ENCODE results near the gene SIGLEC8.
"Not testable (repeated sequence)": the region's sequence is repeated elsewhere in the genome, so short reads cannot be mapped to it uniquely, and the experiment has no call there.

Gene SIGLEC8

DNA sequence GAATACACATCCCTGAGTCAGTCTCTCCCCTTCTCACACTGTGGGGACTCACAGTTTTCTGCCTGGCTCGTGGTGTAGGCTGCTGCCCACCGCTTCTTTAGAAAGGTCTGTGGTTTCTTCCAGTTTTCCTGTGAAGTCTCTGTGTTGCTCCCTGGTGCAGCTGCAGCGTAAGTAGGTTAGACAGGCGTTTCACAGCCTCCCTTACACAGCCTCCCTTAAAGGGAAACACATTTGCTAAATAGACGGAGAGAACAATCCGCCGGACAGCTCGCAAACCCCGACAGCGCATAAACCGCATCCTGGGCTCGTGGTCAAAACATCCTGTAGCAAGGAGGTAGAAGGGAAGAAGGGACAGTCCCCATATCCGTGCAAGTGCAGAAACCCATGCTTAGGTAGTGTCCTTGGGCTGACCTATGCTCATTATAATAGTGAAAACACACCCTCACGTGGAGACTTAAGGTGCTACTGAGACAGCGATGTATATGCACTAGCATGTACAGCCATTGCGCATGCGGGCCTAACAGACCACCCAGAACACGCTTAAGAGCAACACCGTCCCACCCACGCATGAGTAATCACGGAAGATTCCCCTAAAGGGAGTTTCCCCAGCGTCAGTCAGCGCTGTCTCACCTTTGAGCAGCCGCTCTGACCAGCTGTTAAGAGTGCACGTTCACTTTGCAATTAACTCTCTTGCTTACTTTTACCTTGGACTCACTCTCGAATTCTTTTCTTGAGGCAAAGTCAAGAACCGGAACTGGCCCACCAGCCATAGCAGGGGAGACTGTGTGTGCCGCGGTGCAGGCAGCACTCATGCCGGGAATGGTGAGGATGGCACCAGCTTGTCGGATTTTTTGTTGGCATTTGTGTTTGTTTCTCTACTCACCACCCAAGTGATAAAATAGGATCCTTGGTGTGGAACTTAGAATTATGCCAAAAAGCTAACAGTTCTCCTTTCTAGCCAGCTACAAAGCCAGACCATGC lies 16.6 kb downstream of the SIGLEC8 start:
- DNase-seq = no peak

DNA sequence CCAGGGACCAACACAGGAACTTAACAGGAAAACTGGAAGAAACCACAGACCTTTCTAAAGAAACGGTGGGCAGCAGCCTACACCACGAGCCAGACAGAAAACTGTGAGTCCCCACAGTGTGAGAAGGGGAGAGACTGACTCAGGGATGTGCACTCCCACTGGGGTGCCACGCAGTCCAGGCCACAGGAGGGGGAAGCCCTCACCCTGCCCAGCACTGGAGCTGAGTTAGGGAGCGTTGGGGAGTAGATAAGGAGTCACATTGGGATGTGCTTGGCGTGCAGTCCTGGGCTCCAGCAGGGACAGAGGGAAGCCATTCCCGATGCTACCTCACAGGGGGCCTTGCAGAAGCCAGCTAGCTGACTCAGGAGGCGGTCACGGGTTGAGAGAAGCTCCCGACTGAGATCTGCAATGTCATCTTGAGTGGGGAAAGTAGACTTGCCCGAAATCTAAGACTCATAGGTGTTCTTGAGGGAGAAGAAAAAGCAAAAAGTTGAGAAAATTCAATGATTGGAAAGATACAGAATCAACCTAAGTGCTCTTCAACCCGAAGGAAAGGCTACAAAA lies 17.3 kb downstream of the SIGLEC8 start:
- no peak for DNase-seq

- no peak for DNase-seq
Observed at GRCh38 chr19:51440052-51440451, 18.2 kb downstream of the SIGLEC8 start.

DNA sequence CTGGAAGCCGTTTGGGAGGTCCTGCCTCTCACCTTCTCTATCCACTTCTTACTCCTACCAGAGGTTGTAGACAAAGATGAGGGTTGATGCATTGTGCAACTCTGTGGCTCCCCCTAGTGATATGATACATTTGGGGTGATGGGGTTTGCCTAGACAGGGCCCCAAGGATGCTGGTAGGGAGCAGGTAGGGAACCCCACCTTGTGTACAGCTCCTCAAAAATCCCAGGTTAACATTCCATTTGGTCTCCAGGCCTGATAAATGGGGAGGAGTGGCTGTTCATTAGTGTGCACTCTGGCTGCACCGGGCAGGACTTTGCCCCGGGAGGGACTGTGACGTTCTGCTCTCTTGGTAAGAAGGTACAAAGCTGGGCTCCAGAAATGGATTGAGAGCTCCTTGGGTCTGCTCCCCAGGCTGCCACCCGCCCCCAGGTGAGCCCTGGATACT lies 19.2 kb downstream of the SIGLEC8 start:
- DNase-seq = no peak

DNA sequence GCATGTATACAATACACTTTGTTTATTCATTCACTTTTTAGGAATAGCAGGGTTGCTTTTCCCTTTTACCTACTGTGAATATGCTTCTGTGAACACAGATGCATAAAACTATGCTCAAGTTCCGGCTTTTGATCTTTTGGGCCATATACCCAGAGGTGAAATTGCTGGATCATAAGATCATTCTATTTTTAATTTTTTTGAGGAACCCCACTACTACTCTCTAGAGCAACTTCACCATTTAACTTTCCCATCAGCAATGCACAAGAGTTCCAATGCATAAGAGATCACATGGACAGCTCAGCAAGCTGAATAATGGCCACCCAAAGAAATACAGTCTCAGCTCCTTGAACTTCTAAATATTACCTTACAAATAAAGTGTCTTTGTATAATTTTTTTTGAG lies 23.8 kb downstream of the SIGLEC8 start:
- DNase-seq = no peak

- DNase-seq = no peak
Observed at GRCh38 chr19:51433043-51433442, 25.2 kb downstream of the SIGLEC8 start.

- DNase-seq = no peak
Observed at GRCh38 chr19:51431124-51431523, 27.1 kb downstream of the SIGLEC8 start.

GRCh38 chr19:51430221-51430620 lies 28.0 kb downstream of the SIGLEC8 start:
- DNase-seq = no peak

- DNase-seq = no peak
Observed at GRCh38 chr19:51427201-51427600, 31.1 kb downstream of the SIGLEC8 start.

DNA sequence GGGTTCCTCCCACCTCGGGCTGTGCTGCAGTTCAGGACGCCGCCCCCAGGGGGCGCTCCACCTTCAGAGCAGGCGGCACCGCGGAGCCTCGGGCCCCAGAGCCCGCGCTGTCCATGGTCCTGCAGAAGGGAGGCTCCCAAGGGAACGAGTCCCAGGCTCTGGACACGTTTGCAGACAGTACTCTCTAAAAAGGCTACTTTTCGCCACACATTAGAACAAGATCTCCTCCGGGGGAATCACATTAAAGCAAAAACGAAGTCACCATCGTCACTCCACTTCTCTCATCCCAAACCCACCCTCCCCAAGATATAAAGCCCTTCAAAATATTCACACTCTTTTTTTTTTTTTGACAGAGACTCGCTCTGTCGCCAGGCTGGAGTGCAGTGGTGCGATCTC lies 36.2 kb downstream of the SIGLEC8 start:
- no peak for DNase-seq

DNA sequence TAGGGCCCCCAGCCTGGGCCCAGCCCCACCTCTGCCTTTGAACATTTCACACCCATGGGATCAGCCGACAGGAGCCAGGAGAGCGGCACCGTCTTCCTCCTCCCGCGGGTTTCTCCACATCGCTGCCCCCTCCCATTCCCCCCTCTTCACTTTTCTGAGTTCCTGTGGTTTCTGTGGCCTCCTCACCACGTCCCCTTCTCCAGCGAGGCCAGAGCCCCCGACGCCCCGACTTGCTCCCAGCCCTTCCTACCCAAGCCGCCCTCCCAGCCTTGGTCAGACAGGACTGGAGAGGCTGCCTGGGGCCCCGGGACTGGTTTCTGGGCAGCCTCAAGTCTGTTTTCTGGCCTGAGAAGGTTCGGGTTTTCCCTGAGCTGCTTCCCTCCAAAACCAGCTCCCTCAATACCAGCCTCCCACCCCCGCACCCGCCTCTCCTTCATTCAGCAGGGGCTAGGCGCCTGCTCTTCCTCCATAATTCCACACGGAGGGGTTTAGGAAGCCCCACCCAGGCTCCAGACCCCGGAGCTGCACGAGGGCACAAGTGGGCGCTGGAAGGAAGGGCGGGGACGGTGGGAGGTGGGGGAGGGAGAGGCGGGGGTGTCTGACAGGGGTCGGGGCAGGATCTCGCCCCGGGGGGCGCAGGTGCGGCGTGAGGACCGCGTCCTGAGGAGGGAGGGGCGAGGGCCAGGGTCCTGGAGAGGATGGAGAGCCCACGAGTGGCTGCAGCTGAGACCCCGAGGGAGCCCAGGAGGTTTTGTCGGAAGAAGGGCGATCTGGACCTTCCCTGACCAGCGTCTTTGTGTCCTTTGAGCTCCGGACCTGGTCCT lies 36.8 kb downstream of the SIGLEC8 start:
- DNase-seq = no peak

GRCh38 chr19:51420511-51420910 lies 37.7 kb downstream of the SIGLEC8 start:
- not testable (repeated sequence) for DNase-seq

- no peak for DNase-seq
Observed at GRCh38 chr19:51418707-51419106, 39.5 kb downstream of the SIGLEC8 start.

GRCh38 chr19:51417810-51418157 lies 40.5 kb downstream of the SIGLEC8 start:
- no peak for DNase-seq

GRCh38 chr19:51417107-51417809 lies 41.0 kb downstream of the SIGLEC8 start, which contains the start of gene SIGLEC10:
SIGLEC10 (minus strand) TSS chr19:51417642; CDS start chr19:51417581, 61 bp downstream.
- DNase-seq = no peak

- DNase-seq = not testable (repeated sequence)
Observed at GRCh38 chr19:51416422-51416821, 41.8 kb downstream of the SIGLEC8 start.

DNA sequence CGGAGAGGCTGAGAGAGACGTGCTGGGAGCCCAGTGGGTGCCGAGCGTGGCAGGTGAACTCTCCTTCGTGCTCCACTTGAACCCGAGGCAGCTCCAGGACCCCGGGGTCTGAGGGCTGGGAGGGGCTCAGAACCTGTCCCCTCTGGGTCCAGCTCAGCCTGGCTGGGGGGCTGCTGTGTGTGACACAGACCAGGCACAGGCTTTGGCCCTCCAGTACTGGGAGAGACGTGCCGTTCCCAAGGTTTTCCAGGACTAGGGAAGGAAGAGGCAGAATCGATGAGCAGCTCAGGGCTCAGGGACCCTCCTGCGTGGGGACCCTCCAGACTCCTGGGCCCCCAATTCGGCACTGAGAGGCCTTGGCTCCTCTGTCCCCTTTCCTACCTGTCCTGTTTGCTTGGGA lies 43.1 kb downstream of the SIGLEC8 start:
- DNase-seq = no peak

DNA sequence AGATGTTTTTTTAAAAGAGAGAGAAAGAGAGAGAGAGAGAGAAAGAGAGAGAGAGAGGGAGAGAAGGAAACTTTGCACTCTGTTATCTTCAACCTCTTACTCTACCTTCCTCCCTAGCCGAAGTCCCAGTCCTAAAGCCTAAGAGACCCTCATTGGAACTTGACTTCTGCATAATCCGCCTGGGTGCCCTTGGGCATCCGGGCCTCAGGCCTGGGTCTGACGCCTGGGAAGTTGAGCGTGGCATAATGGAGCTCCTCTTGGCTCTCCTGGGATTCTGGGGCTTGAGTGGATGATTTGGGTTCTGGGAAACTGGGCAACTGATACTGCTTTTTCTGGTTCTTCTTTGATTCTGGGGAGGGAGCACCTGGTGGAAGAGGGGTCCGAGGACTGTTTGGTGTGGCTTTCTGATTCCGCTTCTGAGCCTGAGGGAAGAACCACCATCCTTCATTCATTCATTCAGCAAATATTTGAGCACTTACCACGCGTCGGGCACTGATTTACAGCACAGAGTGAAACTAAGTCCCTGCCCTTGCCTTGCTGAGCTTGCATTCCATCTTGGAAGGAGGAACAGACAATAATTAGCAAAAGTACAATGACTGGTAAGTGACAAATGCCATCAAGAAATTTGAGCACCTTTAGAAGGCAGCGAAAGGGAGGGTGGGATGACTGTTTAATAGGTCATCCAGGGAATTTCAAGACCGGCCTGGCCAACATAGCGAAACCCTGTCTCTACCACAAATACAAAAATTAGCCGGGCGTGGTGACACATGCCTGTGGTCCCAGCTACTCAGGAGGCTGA lies 47.1 kb downstream of the SIGLEC8 start:
- DNase-seq = no peak

GRCh38 chr19:51407511-51408131 lies 50.6 kb downstream of the SIGLEC8 start:
- DNase-seq = no peak

DNA sequence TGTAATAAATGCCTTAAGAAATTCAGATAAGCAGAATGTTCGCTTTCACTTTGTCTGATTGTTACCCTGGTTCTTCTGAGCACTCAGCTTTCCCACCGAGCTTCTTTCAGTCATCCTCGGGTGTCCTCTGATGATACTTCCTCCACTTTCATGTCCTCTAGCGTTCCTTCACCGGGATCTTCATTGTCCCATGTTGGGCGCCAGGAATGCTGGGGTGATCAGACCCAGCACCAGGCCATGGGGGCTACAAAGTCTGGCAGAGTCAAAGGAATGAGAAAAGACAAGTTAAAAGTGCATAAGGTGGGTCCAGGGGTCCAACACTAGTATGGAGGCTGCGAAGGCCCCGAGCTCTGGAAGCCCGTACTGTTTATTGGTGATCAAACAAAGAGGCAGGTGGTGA lies 56.1 kb downstream of the SIGLEC8 start:
- no peak for DNase-seq

Data from NCI-H1436 treated with DMSO at 0.1 percent for 48 hours (cell line).